HFF-Myc (cell line): Measurements from ENCODE around the gene RTL5.

Experiments
- DNase-seq: peaks from one replicate; pipeline ENCODE4 v3.0.0-alpha.2; 2011; ENCODE audit warnings: low read depth; ENCODE audit errors: extremely low read depth
- H3K4me3 ChIP-seq: replicated peaks from 2 replicates; pipeline ENCODE4 v1.5.1; 2011; ENCODE audit warnings: low read depth, mild to moderate bottlenecking, control low read depth, low read length
- TF ChIP-seq, protein P1 (sequence below): IDR thresholded peaks from 2 replicates; pipeline ENCODE4 v1.5.1; 2012; ENCODE audit warnings: mild to moderate bottlenecking, low read depth, low read length, control low read depth; ENCODE audit errors: missing control alignments

Gene RTL5

GRCh38 chrX:72102126-72102525 lies 29.6 kb downstream of the RTL5 start:
- TF ChIP-seq, protein P1, sequence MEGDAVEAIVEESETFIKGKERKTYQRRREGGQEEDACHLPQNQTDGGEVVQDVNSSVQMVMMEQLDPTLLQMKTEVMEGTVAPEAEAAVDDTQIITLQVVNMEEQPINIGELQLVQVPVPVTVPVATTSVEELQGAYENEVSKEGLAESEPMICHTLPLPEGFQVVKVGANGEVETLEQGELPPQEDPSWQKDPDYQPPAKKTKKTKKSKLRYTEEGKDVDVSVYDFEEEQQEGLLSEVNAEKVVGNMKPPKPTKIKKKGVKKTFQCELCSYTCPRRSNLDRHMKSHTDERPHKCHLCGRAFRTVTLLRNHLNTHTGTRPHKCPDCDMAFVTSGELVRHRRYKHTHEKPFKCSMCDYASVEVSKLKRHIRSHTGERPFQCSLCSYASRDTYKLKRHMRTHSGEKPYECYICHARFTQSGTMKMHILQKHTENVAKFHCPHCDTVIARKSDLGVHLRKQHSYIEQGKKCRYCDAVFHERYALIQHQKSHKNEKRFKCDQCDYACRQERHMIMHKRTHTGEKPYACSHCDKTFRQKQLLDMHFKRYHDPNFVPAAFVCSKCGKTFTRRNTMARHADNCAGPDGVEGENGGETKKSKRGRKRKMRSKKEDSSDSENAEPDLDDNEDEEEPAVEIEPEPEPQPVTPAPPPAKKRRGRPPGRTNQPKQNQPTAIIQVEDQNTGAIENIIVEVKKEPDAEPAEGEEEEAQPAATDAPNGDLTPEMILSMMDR = no peak
- H3K4me3 ChIP-seq = no peak overlapping the region
- no peak for DNase-seq

- H3K4me3 ChIP-seq = no peak overlapping the region
- TF ChIP-seq, protein P1 = no peak
- no peak for DNase-seq
Measured at GRCh38 chrX:72101597-72102037, 30.1 kb downstream of the RTL5 start.

DNA sequence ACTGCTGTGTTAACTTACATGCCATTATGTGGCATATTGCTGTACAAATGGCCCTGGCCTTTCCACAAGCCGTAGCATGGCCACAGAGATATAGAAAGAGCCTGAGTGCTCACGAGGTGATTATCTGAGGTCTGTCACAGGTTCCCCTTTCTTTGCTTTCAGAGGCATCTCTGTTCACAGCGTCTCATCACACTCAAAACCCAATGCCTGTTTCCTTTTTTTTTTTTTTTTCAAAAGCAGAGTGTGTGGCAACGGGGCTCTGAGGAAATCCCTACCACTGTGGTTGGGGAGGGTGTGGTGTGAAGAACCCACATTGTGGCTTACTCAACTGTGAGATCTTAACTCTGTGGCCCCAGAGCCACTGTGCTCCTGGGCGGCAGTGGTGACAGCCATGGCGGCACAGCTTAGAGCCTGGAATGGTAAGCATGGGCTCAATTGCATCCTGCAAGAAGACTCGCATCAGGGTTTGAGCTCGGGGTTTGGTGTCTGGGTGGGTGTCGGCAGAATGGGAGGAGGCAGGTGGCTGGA lies 30.8 kb downstream of the RTL5 start:
- TF ChIP-seq, protein P1 = no peak
- H3K4me3 ChIP-seq = no peak overlapping the region
- DNase-seq = no peak

- TF ChIP-seq, protein P1 = no peak
- H3K4me3 ChIP-seq = no peak overlapping the region
- no peak for DNase-seq
Measured at GRCh38 chrX:72100051-72100755, 31.5 kb downstream of the RTL5 start.

GRCh38 chrX:72097098-72097497 lies 34.6 kb downstream of the RTL5 start:
- H3K4me3 ChIP-seq = no peak overlapping the region
- TF ChIP-seq, protein P1 = no peak
- no peak for DNase-seq

DNA sequence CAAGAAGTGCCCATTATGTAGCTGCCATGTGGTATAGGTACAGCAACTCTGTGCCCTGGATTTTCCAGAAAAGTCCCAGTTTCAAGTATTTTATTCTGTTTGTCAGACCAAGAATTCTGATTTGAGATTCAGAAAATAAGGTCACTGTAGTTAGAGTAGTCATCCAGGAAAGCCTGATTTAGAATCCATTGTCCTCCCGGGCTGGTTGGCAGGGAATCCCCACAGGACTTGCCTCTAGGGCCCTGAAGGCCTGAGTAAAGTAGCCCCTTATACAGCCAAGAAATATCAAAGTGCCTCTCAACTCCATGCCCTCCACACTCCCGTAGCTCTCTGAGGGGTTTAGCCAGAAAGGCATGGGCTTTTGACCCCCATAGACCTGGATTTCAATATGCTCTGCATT lies 36.3 kb downstream of the RTL5 start:
- H3K4me3 ChIP-seq = no peak overlapping the region
- TF ChIP-seq, protein P1 = no peak
- DNase-seq = no peak
